Activated T-cell treated with anti-CD3 and anti-CD28 coated beads for 1 hour (primary cell): ENCODE measurements around the gene TNFRSF11A.

ENCODE experiments used
- DNase-seq: peaks from one replicate; pipeline ENCODE4 v3.0.0-alpha.2; 2020; ENCODE audit warnings: low read depth

TNFRSF11A gene

GRCh38 chr18:62325806-62326645 lies 916 bp downstream of the TNFRSF11A start:
- DNase-seq = no peak

GRCh38 chr18:62326646-62327348 lies 1.7 kb downstream of the TNFRSF11A start:
- no peak for DNase-seq

GRCh38 chr18:62327977-62328376 lies 2.9 kb downstream of the TNFRSF11A start:
- no peak for DNase-seq

- DNase-seq = no peak
These were observed 3.7 kb downstream of the TNFRSF11A start for GRCh38 chr18:62328586-62329525.

GRCh38 chr18:62329691-62330454 lies 4.8 kb downstream of the TNFRSF11A start:
- no peak for DNase-seq

GRCh38 chr18:62330650-62331049 lies 5.5 kb downstream of the TNFRSF11A start:
- no peak for DNase-seq

GRCh38 chr18:62331581-62332356 lies 6.7 kb downstream of the TNFRSF11A start:
- DNase-seq = no peak

- no peak for DNase-seq
These were observed 7.3 kb downstream of the TNFRSF11A start for GRCh38 chr18:62332431-62332830.

- no peak for DNase-seq
These were observed 8.0 kb downstream of the TNFRSF11A start for GRCh38 chr18:62332964-62333695.

GRCh38 chr18:62334120-62334519 lies 9.0 kb downstream of the TNFRSF11A start:
- no peak for DNase-seq

- no peak for DNase-seq
These were observed 10.4 kb downstream of the TNFRSF11A start for GRCh38 chr18:62335494-62335893.

GRCh38 chr18:62336618-62337017 lies 11.5 kb downstream of the TNFRSF11A start:
- DNase-seq = no peak

- DNase-seq = no peak
These were observed 12.2 kb downstream of the TNFRSF11A start for GRCh38 chr18:62337336-62337735.

- DNase-seq = no peak
These were observed 13.5 kb downstream of the TNFRSF11A start for GRCh38 chr18:62338446-62339105.

GRCh38 chr18:62339106-62339988 lies 14.2 kb downstream of the TNFRSF11A start:
- no peak for DNase-seq

- no peak for DNase-seq
These were observed 15.9 kb downstream of the TNFRSF11A start for GRCh38 chr18:62340996-62341395.

- no peak for DNase-seq
These were observed 16.4 kb downstream of the TNFRSF11A start for GRCh38 chr18:62341473-62341872.

- DNase-seq = no peak
These were observed 17.8 kb downstream of the TNFRSF11A start for GRCh38 chr18:62342884-62343283.
